AG09309 (cell line): ENCODE results near the gene IGF1R.
A peak's percentile ranks its signal among the peaks of the same experiment; 100 is the strongest.

Source experiments
- DNase-seq: peaks from one replicate; pipeline ENCODE4 v3.0.0-alpha.2; 2010; ENCODE audit warnings: low read depth
- H3K4me3 ChIP-seq: 2 replicates; pipeline ENCODE4 v1.5.1; 2011; ENCODE audit warnings: mild to moderate bottlenecking, low read depth, low read length, moderate library complexity; ENCODE audit not compliant: control insufficient read depth
- TF ChIP-seq, protein P1 (sequence below): IDR thresholded peaks from 2 replicates; pipeline ENCODE4 v1.5.1; 2011; ENCODE audit warnings: mild to moderate bottlenecking, low read depth, low read length, inconsistent platforms; ENCODE audit not compliant: insufficient read depth, control insufficient read depth; ENCODE audit errors: missing control alignments

Gene IGF1R

DNA sequence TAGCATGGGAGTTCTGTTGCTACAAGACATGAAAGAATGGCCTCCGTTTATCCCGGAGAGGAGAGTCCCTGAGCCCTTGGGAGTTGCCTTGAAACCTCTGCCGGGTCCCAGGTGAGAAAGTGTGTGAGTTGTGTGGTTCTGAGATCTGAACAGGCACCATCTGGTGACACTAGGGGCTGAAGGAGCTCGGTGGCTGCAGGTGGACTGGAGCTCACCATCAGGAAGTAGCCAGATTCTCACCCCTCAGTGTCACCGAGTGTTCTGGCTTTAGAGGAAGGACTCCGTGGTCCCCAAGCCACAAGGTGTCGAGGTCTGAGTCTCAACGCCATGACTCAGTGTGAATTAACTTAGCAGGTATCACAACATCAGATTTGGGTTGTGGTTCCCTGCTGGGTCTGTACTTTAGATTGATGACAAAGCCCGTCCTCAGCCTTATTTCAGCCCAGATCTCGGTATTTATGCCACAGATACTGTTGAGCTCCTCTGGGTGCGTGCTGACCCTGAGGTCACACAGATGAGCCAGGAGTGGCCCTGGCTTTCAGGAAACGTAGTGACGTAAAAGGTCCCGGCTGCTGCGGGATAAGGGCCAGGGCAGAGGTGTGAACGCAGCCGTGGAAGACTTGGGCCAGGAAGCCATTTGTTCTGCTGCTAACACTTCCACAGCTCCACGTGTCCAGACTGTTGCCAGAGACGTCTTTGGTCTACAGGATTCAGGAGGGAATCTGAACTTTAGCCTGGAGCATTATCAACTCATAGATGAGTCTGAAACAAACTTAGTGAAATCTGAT is 304.9 kb downstream of the IGF1R start:
- no peak overlapping the region for H3K4me3 ChIP-seq
- DNase-seq: no peak

DNA sequence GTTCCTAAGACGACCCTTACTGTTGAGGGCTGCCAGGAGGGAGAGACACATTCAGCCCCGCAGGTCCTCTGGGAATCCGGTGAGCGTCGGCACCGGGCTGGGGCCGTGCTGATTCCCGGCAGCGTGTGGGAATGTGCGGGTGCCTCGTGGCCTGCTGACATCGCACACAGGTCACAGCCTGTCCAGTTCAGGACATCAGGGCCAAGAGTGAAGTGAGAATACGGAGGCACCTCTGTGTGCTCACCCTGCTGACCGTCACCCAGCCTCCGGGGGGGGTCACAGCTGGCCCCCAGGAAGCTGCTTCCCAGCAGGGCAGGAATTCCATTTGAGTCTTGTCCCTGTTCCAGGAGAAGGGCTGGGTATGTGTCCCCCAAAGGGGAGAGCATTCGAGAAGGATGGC is 305.6 kb downstream of the IGF1R start:
- TF ChIP-seq, protein P1, sequence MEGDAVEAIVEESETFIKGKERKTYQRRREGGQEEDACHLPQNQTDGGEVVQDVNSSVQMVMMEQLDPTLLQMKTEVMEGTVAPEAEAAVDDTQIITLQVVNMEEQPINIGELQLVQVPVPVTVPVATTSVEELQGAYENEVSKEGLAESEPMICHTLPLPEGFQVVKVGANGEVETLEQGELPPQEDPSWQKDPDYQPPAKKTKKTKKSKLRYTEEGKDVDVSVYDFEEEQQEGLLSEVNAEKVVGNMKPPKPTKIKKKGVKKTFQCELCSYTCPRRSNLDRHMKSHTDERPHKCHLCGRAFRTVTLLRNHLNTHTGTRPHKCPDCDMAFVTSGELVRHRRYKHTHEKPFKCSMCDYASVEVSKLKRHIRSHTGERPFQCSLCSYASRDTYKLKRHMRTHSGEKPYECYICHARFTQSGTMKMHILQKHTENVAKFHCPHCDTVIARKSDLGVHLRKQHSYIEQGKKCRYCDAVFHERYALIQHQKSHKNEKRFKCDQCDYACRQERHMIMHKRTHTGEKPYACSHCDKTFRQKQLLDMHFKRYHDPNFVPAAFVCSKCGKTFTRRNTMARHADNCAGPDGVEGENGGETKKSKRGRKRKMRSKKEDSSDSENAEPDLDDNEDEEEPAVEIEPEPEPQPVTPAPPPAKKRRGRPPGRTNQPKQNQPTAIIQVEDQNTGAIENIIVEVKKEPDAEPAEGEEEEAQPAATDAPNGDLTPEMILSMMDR: no peak
- H3K4me3 ChIP-seq: no peak overlapping the region
- DNase-seq: no peak

More for the DNA sequence above, 304.9 kb downstream of the IGF1R start:
- TF ChIP-seq, protein P1: no peak

DNA sequence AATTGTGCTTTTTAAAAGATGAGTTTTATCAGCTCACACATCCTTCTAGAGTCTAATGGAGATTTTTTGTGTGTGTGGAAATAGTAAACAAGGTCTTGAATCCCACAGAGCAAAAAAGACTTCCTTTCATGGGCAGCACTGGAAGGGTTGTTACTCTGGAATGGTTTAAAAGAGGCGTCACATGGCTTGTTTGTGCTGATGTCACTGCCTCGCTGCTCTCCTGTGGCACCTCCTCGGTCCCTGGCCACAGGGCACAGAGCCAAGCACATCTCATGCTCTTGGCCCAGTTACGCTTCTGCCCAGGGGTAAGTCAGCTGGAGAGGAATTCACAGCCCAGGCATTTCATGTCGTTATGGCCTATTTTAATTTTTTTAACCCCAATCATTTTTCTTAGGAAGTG is 306.1 kb downstream of the IGF1R start:
- peak; percentile 47 for DNase-seq

DNA sequence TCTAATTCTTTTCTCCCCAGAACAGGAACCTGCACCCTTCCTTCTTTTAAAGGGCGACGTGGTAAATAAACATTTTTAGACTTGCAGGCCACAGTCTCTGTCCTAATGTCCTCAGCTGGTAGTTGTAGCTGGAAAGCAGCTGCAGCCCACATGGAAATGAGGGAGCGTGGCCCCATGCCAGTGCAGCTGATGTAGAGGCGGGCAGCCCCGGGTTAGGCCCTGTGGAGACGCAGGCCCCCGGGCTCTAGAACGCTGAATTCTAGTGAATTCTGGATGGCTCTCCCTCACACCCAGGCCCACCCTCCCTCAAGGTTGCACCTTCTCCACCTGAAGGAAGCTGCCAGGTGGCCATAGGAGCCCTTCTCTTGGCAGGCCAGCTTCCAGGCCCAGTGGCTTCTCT is 307.0 kb downstream of the IGF1R start:
- TF ChIP-seq, protein P1: no peak
- no peak for DNase-seq
- H3K4me3 ChIP-seq: no peak overlapping the region

More for the DNA sequence above, 306.1 kb downstream of the IGF1R start:
- TF ChIP-seq, protein P1: no peak
- H3K4me3 ChIP-seq: no peak overlapping the region

DNA sequence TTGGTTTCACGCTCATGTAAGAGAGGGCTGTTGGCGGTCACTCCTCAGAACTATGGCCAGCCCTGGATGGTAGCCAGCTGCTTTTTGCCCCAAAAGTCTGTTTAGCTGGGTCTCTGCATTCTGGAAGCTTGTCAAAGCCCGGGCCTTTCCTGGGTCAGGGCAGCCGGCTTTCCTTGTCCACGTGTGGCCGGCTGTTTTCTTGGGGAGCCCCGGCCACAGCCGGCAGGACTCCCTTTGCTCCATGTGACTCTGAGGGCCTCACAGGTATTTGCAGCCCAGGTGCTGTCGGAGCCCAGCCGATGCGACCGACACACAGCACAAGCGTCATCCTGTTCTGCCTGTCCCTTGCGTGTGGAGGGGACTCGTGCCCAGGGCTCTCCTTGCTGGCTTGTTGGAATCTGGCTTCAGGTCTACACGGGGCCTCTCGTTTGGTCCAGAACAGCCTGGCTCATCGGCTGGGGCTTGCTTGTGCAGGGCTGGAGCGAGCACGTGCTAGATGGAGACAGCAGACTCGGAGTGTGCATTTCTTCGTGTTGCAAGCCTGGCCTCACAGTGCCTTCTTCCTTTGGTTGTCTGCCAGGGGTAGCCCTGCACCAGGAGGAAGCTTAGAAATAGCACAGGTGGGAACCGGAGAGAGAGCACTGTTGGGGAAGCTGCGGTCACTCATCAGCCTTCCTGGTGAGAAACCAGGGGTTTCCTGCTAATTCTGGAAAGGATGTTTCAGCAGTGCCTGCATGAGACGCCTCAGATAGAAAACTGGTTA is 307.8 kb downstream of the IGF1R start:
- DNase-seq: no peak
- TF ChIP-seq, protein P1: no peak
- no peak overlapping the region for H3K4me3 ChIP-seq

DNA sequence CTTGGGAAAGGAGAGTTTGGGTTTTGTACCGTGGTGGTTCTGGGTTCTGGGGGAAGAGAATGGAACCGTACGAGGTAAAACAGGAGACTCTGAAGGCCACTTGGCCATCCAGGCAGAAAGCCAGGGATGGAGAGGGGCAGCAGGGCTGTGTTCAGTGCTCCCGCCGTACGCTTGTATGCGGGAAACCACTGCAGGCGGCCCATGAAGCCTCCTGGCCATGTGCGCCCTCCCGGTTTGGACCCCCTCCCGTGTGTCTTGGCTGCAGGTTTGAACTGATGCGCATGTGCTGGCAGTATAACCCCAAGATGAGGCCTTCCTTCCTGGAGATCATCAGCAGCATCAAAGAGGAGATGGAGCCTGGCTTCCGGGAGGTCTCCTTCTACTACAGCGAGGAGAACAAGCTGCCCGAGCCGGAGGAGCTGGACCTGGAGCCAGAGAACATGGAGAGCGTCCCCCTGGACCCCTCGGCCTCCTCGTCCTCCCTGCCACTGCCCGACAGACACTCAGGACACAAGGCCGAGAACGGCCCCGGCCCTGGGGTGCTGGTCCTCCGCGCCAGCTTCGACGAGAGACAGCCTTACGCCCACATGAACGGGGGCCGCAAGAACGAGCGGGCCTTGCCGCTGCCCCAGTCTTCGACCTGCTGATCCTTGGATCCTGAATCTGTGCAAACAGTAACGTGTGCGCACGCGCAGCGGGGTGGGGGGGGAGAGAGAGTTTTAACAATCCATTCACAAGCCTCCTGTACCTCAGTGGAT is 308.6 kb downstream of the IGF1R start:
- H3K4me3 ChIP-seq: no peak overlapping the region
- DNase-seq: no peak
- TF ChIP-seq, protein P1: no peak
